ENCODE results near the gene CBL. TPM values are rescaled to one million over a fixed set of nuclear protein-coding genes. Genes with fewer than 3 reads are reported as not detected.
A peak's percentile ranks its signal among the peaks of the same experiment; 100 is the strongest.

Gene CBL
- total RNA-seq, 1 experiment from 2014 or later: 45.6 TPM

DNA sequence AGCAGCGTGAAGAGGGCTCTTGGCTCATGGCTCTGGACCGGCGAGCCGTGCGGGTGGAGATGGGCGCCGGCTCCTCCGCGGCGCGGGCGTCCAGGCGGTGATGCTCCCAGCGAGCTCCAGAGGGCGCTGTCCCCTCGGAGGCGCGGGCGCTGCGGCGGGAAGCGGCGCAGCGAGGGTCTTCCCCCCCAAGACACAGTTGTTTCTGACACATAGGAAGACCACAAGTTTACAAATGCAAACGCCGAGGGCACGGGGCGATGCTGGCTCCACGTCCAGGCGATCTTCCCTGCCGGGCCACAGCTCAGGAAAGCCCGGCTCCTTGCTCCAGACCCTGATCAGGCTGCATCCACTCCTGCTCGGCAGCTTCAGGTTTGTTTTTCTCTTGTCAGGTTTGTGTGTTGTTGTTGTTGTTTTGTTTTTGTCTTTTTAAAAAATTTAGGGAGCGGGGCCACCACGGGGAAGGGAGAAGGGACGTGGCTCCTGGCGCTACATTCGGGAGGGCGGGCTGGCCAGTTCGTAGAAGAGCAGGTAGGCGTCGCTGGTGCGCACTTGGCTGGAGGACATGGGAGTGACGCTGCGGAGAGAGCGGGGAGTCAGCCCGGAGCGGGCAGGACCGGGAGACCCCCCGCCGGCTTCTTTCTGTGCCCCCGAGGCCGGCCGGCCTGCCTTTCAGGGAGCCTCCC, 150.4 kb downstream of the CBL start (continued):
- TF ChIP-seq ARID4B (CRISPR knock-in tag; IDR thresholded peaks at IDR 0.05; ENCODE audit: borderline replicate concordance) (peak; percentile 18; the same call in 1 of the 2 replicates), ZNF512 (CRISPR knock-in tag; IDR thresholded peaks at IDR 0.05; ENCODE audit: borderline replicate concordance) (no peak), PRDM15 (CRISPR knock-in tag; IDR thresholded peaks at IDR 0.05) (no peak), PRRX2 (CRISPR knock-in tag; IDR thresholded peaks at IDR 0.05) (no peak), ZSCAN18 (CRISPR knock-in tag; IDR thresholded peaks at IDR 0.05) (no peak)
- TF ChIP-seq, protein P1, sequence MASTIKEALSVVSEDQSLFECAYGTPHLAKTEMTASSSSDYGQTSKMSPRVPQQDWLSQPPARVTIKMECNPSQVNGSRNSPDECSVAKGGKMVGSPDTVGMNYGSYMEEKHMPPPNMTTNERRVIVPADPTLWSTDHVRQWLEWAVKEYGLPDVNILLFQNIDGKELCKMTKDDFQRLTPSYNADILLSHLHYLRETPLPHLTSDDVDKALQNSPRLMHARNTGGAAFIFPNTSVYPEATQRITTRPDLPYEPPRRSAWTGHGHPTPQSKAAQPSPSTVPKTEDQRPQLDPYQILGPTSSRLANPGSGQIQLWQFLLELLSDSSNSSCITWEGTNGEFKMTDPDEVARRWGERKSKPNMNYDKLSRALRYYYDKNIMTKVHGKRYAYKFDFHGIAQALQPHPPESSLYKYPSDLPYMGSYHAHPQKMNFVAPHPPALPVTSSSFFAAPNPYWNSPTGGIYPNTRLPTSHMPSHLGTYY (CRISPR knock-in tag; IDR thresholded peaks at IDR 0.05): no peak
- TF ChIP-seq, protein P2, sequence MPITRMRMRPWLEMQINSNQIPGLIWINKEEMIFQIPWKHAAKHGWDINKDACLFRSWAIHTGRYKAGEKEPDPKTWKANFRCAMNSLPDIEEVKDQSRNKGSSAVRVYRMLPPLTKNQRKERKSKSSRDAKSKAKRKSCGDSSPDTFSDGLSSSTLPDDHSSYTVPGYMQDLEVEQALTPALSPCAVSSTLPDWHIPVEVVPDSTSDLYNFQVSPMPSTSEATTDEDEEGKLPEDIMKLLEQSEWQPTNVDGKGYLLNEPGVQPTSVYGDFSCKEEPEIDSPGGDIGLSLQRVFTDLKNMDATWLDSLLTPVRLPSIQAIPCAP (CRISPR knock-in tag; IDR thresholded peaks at IDR 0.05): no peak

DNA sequence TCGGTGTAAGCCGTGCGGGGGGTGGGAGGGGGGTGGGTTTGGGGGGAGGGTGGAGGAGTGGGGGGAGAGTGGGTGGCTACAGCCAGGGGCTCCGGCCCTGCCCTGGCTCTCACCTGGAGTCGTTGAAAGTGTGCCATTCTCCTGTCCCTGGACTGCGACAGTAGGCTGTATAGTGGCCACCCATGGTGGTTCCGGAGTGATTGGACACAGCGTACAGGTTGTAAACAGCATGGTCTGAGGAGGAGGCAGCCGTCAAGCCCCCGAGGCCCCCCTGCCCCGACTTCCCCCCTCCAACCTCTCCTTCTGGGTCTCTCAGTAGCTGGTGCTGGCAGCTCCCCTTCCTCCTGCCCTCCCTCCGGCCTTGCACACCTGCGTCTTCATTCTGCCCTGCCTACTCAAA, 150.9 kb downstream of the CBL start:
- H3K36me3 Mint-ChIP-seq: peaks cover 20% of the 10 kb centered on the region
- H3K4me1 Mint-ChIP-seq: peaks cover 45% of the 10 kb centered on the region
- POLR2A ChIA-PET: interaction anchor here (0.5 to 1.5 kb wide), 2 partner anchors 24 to 118 kb away, joined by 3 read pairs; no protein-coding TSS in a partner anchor
- H3K9me3 Mint-ChIP-seq: no peaks in the 10 kb centered on the region
- H3K27me3 Mint-ChIP-seq (ENCODE audit: low read depth): peaks cover 18% of the 10 kb centered on the region
- no peak for DNase-seq (ENCODE audit: low spot score)
- H3K4me3 Mint-ChIP-seq: peak overlapping the region; percentile 56
- CTCF ChIA-PET: interaction anchor here (0.6 to 4.6 kb wide), 23 partner anchors 8 to 289 kb away, joined by 3 to 190 read pairs (median 9); partner anchors contain the start of genes C1QTNF5, MCAM, RNF26 and THY1
- peak overlapping the region; percentile 26; the same call in 1 of the 2 replicates for H3K27ac Mint-ChIP-seq
- TF ChIP-seq ATF1 (CRISPR knock-in tag; IDR thresholded peaks at IDR 0.05) (no peak), ESRRA (CRISPR knock-in tag; IDR thresholded peaks at IDR 0.05; ENCODE audit: borderline replicate concordance) (no peak), RORB (CRISPR knock-in tag; IDR thresholded peaks at IDR 0.05) (no peak), CREB1 (CRISPR knock-in tag; IDR thresholded peaks at IDR 0.05) (no peak)
- TF ChIP-seq, protein P3, sequence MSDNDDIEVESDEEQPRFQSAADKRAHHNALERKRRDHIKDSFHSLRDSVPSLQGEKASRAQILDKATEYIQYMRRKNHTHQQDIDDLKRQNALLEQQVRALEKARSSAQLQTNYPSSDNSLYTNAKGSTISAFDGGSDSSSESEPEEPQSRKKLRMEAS (CRISPR knock-in tag; IDR thresholded peaks at IDR 0.05): no peak
- no peak; the same call in 1 of the 2 replicates for ATAC-seq
